HG02763 (cell line): ENCODE measurements around the gene AGPAT2.
"Not testable (repeated sequence)": the region's sequence is repeated elsewhere in the genome, so short reads cannot be mapped to it uniquely, and the experiment has no call there.

Experiments
- ATAC-seq: cut with Tn5 transposase; IDR thresholded peaks from one replicate; pipeline ENCODE4 v1.9.1; 2021; ENCODE audit warnings: mild to moderate bottlenecking, moderate library complexity; ENCODE audit not compliant: unreplicated experiment

Gene AGPAT2

DNA sequence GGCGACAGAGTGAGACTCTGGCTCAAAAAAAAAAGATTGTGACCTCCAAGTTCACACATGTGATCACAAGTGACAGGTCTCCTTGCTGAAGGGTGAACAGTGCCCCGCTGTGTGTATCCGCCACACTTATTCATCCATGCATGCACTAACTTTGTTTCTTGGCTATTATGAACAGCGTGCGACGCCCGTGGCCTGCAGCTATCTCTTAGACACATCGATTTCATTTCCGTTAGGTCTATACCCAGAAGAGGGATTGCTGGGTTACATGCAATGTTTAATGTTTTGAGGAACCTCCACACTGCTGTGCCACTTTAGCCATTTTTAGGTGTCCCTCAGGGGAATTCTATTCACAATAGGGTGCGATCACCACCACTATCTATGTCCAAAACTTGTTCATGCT is 36.6 kb downstream of the AGPAT2 start:
- ATAC-seq: no peak

DNA sequence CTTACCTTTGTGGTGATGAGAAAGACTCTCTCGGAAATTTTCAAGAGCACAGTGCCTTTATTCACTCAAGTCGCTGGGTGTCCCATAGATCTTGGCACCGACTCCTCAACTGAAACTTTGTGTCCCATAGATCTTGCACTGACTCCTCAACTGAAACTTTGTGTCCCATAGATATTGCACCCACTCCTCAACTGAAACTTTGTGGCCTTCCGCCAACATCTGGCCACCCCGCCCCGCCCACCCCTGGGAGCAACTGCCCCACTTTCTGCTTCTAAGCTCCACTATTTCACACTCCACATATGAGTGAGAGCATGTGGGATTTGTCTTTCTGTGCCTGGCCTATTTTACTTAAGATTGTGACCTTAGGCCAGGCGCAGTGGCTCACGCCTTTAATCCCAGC is 37.2 kb downstream of the AGPAT2 start:
- no peak for ATAC-seq

DNA sequence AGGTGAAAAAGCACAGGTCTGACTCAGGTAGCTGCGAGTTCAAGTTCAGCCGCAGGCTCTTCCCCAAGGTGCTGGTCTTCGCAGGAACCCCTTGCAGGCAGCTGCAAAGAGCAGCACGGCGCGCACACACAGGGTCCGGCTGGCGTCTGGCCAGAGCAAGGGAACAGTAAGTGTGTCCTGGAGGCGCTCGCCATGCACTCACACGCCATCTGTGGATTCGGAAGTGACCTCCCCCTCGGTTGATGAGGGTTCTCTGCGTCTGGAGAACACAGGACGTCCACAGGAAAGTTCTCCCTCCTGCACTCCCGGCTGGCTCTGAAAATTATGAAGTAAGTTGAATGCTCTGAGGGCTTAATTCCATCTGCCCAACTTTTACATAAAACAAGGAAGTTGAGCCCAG is 38.5 kb downstream of the AGPAT2 start:
- no peak for ATAC-seq

DNA sequence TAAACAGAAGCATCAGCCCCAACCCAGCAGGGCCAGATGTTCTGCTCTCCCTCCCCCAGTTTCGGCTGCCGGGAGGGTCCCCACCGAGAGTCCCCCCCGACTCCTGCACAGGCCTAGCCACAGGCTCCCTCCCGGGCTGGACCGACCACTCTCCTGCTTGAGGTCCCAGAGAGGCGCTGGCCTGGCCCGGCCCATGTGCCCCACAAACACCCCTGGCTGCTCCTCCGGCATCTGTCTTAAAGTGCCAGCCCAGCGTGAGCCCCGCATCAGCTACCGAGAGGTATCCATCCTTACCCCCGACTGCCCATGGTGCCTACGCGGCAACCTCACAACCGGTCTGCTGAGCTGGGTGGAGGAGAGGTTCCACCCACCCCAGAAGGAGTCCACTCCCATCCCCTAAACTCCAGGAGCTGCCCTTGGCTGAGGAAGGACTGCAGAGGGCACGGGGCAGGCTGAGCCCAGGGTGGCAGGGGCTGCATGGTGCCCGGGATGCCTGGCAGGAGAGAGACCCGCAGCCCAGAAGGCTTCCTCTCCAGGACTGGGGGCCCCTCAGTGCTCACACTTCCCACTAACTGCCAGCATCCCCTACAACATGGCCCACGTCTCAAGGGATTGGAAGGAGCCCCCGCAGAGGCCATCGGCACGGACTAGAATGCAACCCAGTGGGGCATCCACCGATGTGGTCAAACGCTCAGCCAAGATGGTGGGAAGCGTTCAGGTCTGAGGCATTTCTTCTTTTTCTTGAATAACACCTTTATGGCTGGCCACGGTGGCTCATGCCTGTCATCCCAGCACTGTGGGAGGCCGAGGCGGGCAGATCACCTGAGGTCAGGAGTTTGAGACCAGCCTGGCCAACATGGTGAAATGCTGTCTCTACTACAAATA is 40.2 kb downstream of the AGPAT2 start:
- ATAC-seq: no peak

DNA sequence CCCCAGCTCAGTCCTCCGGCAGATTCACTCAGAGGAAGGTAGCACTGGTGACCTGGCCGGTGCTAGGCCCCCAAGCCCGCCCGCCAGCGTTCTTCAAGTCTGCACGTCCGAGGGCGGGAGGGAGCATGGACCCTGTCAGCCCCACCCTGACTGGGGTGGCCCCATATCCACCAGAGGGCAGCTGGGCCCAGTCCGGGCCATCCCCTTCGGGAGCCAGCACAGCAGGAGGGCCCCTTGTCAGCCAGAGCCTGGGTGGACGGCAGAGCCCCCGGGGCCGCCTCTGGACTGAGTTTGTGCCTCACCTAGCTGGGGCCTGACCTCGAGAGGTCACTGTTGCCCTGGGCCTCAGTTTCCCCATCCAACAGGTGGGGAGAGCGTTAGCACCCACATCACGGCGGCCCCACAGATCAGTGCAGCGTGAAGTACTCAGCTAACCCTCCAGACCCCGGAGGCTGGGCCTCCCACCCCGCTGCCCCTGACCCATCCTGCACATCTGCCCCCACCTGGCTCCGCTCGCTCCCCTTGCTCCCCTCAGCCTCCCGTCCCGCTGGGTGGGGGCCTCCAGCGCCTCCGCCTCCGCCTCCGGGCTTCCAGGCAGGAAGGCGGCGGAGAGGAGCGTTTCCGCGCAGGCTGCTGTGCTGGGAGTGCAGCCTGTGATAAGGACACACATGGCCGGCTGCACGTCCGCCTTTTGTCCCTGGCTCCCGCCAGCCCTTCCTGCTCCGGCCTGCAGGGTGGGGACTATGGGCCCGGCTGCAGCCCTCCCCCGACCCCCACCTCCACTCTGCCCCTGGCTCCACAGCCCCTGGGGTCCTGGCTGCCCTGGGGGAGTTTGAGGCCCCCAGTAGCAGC is 41.1 kb downstream of the AGPAT2 start:
- no peak for ATAC-seq

DNA sequence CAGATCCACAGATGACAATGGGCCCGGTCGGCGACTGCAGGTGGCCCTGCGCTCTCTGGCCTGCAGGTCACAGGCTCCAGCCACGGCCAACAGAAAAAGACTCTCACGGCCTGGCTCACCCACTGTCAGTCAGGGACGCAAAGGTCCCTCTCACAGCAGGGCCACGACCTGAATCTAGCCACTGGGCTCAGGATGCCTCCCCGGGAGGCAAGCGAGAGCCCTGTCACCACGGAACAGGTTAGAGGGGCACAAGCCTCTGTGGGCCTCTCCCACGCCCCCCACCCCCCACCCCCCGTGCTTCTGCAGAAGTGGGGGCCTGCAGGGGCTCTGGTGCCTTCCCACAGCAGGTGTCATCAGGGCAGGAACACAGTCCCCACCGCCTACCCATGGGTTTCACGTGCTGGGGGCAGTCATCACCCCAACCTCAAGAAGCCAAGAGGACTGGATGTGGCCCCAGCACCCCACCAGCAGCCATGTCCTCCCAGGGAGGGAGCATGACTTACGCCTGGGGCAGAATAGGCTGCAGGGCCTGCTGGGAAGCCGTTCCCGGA is 41.8 kb downstream of the AGPAT2 start:
- ATAC-seq: no peak

DNA sequence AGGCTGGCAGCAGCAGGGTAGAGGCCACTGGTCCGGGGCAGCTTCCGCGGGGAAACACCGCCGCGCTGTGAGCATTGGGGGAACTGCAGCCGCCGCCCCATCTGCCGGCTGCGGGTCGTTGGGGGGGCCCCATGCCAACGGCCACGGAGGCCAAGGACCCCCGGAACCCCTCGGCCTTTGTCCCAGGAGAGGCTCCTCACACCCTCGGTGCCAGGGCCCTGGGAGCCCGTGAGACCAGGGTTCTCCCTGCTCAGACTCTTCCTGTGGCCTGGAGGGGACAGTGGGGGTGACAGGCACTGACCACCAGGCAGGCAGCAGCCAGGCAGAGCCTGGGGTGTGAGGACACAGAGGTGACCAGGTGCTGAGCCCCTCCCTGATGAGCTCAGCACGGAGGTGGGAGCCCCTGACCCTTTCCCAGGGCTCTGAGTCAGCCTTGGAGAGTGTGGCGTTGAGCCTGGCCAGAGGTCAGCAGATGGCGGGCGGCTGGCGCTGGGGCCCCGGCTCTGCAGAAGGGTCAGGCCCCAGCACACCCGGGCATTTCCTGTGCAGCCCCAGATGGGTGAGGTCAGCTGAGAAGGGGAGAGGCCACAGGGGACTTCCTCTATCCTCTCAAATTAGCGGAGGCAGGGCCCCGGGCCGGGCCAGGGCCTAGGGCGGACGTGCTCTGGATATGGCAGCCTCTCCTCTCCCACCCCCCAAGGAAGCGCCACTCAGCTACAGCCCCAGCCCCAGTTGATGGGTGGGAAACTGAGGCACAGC is 42.5 kb downstream of the AGPAT2 start:
- ATAC-seq: no peak

DNA sequence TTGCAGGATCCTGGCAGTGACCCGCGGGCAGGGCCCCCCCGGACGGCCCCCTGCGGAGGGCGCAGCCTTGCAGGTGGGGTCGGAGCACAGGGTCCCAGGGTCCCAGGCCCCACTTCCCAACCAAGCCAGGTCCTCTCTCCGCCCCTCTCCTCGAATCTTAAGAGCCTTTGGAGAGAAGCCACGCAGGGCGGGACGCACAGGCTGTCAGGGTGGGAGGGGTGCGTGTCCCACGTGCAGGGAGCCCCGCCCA is 43.0 kb downstream of the AGPAT2 start:
- no peak for ATAC-seq

DNA sequence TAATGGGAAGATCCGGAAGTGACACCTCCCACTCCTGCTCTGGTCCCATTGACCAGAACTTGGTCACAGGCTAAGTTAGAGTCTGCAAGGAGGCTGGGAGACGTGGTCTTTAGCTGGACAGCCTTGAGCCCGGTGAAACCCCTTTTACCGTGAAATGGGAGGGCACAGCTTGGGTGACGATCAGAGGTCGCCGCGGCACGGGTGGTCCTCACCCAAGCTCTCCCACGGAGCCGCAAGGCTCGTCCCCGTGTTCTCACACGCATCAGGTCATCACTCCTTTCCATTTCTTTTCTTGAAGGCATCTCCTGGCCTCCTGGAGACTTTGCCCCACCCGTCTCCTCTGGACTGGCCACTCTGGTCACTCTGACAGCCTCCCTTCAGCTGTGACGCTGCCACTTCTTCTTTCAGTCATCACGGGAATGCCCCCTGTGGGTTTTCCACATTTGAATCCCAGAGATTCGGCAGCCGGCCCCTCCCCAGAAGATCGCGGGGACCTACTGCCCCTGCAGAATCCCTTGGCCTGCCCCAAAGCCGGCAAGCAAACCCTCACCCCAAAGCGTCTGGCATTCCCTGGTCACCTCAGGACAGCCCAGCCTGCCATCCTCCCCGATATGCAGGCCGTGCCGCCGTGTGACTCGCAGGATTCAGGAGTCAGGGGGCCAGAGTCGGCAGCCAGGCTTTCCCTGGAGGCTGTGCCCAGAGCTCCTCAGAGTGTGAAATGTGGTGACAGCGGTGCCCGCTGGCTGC is 43.5 kb downstream of the AGPAT2 start:
- ATAC-seq: no peak

DNA sequence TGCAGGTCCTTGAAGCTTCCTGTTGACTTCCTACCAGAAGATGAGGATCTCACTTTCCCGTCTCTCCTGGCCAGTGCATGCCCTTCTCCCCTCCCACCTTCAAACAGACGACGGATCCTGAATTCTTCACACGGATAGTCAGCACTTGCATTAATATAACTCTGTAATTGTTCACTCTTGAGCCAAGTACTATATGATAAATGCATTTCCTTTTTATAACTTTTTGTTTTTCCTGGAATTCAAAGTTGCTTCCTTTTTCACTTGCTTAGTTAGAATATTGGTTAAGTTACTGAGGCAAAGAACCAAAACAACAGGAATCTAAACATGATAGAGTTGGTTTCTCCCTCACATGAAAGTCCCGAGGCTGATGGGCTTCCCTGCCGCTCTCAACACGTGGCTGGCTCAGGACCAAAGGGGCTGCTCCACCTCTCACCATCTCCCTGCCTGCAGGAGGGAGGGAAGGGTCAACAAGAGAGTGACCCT is 44.8 kb downstream of the AGPAT2 start:
- ATAC-seq: no peak

DNA sequence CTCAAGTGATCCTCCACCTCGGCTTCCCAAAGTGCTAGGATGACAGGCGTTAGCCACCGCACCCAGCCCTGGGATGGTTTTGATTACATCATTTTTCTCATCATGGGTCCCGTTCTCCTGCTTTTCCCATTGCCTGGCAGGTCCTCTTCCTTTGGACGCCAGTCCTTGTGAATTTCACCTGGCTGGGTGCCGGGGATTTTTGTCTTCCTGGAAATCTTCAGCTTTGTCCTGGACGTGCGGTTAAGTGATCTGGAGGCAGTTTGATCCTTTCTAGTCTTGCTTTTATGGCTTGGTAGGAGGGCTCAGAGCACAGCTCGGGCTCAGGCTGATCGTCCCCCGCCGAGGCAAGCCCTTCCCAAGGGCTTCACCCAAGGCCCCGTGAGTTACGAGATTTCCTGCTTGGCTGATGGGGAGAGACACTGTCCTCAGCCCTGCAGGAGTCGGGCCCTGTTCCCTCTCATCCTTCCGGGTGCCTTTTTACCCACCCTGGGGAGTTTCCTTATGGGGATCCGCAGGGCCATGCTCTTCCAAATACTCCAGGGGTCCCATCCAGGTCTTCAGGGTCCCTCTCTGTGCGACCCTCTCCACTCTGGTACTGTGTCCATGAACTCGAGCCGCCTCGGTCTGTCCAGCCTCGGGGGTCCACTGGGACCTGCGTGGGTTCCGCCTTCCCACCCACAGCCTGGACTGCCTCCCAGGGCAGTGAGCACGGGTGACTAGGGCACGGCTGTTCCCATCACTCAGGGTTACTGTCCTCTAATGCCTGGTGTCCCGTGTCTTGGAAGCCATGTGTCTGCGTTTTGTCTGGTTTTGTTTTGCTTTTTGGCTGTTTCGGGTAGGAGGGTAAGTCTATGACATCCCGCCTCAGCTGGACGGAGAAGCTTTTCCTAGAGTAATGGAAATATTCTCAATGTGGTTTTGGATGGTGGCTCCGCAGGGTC is 46.8 kb downstream of the AGPAT2 start:
- no peak for ATAC-seq

DNA sequence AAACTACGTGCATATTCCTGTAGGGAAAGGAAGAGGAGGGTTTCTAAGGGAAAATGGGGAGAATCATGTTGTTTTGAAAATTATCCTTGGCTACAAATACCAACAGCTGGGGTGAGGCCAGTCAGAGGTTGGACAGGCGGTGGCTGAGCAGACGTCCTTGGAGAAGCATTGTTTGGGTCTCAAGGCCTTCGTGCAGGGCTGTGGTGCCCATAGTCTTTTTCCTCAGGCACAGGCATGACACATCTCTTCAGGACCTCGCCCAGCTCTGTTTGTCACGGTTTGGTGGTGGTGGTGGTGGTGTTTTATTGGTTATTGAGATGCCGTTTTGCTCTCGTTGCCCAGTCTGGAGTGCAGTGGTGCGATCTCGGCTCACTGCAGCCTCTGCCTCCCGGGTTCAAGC is 52.4 kb downstream of the AGPAT2 start:
- ATAC-seq: no peak

DNA sequence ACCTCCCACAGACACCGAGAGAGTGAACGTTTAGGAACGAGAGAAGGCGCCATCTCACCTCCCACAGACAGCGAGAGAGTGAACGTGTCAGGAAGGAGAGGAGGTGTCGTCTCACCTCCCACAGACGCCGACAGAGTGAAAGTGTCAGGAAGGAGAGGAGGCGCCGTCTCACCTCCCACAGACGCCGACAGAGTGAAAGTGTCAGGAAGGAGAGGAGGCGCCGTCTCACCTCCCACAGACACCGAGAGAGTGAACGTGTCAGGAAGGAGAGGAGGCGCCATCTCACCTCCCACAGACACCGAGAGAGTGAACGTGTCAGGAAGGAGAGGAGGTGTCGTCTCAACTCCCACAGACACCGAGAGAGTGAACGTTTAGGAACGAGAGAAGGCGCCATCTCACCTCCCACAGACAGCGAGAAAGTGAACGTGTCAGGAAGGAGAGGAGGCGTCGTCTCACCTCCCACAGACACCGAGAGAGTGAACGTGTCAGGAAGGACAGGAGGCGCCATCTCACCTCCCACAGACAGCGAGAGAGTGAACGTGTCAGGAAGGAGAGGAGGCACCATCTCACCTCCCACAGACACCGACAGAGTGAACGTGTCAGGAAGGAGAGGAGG is 54.7 kb downstream of the AGPAT2 start:
- not testable (repeated sequence) for ATAC-seq

DNA sequence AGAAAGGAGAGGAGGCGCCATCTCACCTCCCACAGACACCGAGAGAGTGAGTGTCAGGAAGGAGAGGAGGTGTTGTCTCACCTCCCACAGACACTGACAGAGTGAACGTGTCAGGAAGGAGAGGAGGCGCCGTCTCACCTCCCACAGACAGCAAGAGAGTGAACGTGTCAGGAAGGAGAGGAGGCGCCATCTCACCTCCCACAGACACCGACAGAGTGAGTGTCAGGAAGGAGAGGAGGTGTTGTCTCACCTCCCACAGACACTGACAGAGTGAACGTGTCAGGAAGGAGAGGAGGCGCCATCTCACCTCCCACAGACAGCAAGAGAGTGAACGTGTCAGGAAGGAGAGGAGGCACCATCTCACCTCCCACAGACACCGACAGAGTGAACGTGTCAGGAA is 55.2 kb downstream of the AGPAT2 start:
- ATAC-seq: not testable (repeated sequence)

DNA sequence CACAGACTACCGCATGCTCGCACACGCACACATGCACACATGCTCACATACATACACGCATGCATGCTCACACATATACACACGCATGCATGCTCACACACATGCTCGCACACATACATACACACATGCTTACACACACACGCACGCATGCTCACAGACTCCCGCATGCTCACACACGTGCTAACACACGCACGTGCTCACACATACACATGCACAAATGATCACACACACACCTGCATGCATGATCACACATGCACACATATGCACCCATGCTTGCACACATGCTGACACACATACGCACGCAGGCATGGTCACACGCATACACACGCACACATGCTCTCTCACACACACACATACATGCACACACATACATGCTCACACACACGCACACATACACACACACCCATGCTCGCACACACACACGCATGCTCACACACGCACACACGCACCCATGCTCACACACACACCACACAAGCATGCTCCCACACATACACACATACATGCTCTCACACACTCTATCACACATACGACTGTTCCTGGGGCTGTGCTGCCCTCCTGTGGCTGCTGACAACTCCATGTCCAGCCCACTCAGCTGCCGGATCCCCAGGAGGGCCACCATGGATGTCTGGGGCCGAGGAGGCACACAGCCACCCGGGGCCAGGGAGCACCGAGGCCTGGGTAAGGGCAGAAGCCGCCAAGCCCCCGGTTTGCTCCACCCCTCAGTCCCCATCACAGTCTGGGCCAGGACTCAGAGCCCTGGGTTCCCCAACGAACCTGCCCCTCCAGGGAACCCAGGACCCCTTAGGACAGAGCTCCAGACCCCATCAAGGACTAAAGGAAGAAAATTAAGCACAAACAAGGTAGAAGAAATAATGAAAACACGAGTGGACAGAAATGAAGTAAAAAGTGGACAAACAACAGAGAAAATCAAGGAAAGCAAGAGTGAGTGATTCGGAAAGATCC is 55.9 kb downstream of the AGPAT2 start:
- no peak for ATAC-seq

DNA sequence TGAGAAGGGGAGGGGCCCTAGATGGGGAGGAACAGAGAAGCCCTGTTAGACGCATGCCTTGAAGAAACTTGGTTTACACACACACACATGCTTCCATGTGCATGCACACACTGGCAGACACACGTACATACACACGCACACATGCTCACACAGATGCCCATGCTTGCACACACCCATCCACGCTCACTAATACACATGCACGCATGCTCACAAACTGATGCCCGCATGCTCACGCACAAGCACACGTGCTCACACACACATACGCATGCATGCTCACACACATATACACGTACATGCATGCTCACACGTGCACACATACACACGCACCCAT is 56.6 kb downstream of the AGPAT2 start:
- no peak for ATAC-seq

DNA sequence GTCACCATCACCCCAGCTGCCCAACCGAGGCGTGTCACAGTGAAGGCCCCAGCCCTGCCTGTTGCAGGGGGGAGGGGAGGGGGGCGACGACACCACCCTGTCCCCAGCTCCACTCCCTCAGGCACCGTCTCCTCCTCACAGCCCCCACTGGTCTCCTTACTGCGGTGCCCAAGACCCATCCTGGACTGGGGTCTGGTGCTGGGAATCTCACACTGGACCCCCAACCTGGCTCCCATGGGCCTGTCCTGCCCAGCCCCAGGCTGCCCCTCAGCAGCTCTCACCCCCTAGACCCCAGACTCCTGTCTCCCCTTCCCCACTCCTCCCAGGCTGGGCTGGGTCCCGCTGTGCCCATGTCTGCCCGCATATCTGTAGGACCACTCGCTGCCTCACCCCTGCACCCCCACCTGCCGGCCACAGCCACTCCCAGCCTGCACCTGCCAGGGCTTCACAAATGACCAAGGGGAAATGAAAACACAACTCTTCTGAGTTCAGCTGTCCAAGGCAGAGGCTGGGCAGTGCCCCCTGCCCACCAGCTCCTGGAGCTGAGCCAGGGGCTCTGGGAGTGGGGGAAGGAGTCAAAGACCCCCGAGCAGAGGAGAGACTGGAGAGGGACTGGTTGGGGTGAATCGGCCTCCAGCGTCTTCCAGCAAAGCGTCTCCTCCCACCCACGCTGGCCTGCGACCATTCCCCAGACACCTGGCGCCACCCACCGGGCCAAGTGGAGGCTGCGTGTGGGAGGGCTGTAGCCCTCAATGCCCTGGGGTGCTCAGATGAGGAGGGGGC is 57.2 kb downstream of the AGPAT2 start:
- no peak for ATAC-seq
